ENCODE data around the gene EZR. TPM values are rescaled to one million over a fixed set of nuclear protein-coding genes. Genes with fewer than 3 reads are reported as not detected.
A peak's percentile ranks its signal among the peaks of the same experiment; 100 is the strongest.

Gene EZR
- total RNA-seq, 1 experiment from 2014 or later = 1,402 TPM

- BruUV-seq (replicated peaks) = no TSS peak
- ATAC-seq = peak; percentile 61
- H4K20me1 ChIP-seq (ENCODE audit: insufficient read depth) = peaks cover 36% of the 10 kb centered on the region
These were observed 471 bp downstream of the EZR start for GRCh38 chr6:158818581-158819212.

GRCh38 chr6:158817728-158818580 is 1.2 kb downstream of the EZR start:
- ATAC-seq (peak; percentile 57), DNase-seq (ENCODE audit: low read depth, low spot score) (no peak)
- Histone ChIP-seq H4K20me1 (ENCODE audit: insufficient read depth) (peaks cover 44% of the 10 kb centered on the region), H3K4me1 (ENCODE audit: control insufficient read depth in 1 of 2, insufficient read depth in 2 of 2, low read length in 2 of 2) (peaks cover 42 to 53% of the 10 kb centered on the region in 2 experiments), H3K27me3 (ENCODE audit: insufficient read depth, low read length) (no peaks in the 10 kb centered on the region), H3K9me2 (ENCODE audit: insufficient read depth) (no peaks in the 10 kb centered on the region), H3K4me2 (ENCODE audit: low read length) (peak overlapping the region; percentile 86), H2AFZ (ENCODE audit: low read depth, low read length, poor library complexity, severe bottlenecking) (no peak overlapping the region), H3K27ac (ENCODE audit: low read depth, low read length) (peak overlapping the region; percentile 92), H3K79me2 (ENCODE audit: insufficient read depth, low read length) (peaks cover 56% of the 10 kb centered on the region), H3K4me3 (replicated peaks in 1 of 2; ENCODE audit: low read depth in 1 of 2, low read length in 2 of 2) (peak overlapping the region; percentile 77 to 81), H3K36me3 (ENCODE audit: control insufficient read depth in 1 of 2, insufficient read depth in 2 of 2, low read length in 2 of 2) (peaks cover 25 to 47% of the 10 kb centered on the region in 2 experiments), H3K9ac (ENCODE audit: low read length) (peak overlapping the region; percentile 78), H3K9me3 (ENCODE audit: control insufficient read depth in 1 of 2, insufficient read depth in 1 of 2, low read depth in 1 of 2, low read length in 2 of 2) (no peaks in the 10 kb centered on the region)
- ChIA-PET CTCF (no interaction called here), POLR2A (interaction anchor here (0.7 to 2.2 kb wide), 2 partner anchors 49 to 52 kb away, joined by 4 to 15 read pairs; no protein-coding TSS in a partner anchor), RAD21 (ENCODE audit: low non-redundant PET in 1 of 2, low total read pairs in 2 of 2, uncharacterized antibody in 2 of 2, unreplicated experiment in 2 of 2) (no interaction called here)
- TSS peak; percentile 58 for BruUV-seq (replicated peaks)
- TF ChIP-seq ZNF274 (IDR thresholded peaks at IDR 0.05; ENCODE audit: low read depth, low read length) (no peak), ZBTB33 (IDR thresholded peaks at IDR 0.05; ENCODE audit: extremely low read depth, insufficient replicate concordance, low read length) (no peak), YY1 (IDR thresholded peaks at IDR 0.05; ENCODE audit: extremely low read depth, insufficient replicate concordance, low read depth, low read length) (peak; percentile 64), RAD21 (IDR thresholded peaks at IDR 0.05; ENCODE audit: low read depth) (no peak), REST (IDR thresholded peaks at IDR 0.05; ENCODE audit: low read depth) (no peak), POLR2A (IDR thresholded peaks at IDR 0.05; ENCODE audit: borderline replicate concordance, extremely low read depth, insufficient read depth, insufficient read length) (peak; percentile 75), FOSL1 (IDR thresholded peaks at IDR 0.05; ENCODE audit: low read depth) (no peak), JUND (IDR thresholded peaks at IDR 0.05) (no peak), CBX3 (IDR thresholded peaks at IDR 0.05; ENCODE audit: low read depth) (no peak), POLR2AphosphoS5 (IDR thresholded peaks at IDR 0.05; ENCODE audit: low read depth, low read length) (peak; percentile 99)
- intact Hi-C loops (cut with micrococcal nuclease) = loop anchor here (1.0 to 2.0 kb wide), 3 partner anchors 31 to 155 kb away; no protein-coding TSS in a partner anchor

More at GRCh38 chr6:158818581-158819212, 471 bp downstream of the EZR start:
- TF ChIP-seq POLR2AphosphoS5 (IDR thresholded peaks at IDR 0.05; ENCODE audit: low read depth, low read length) (peak; percentile 76; the same call in 1 of the 2 replicates), RAD21 (IDR thresholded peaks at IDR 0.05; ENCODE audit: low read depth) (no peak)
- Histone ChIP-seq H3K4me2 (ENCODE audit: low read length) (peak overlapping the region; percentile 86), H3K4me3 (replicated peaks in 1 of 2; ENCODE audit: low read depth in 1 of 2, low read length in 2 of 2) (peak overlapping the region; percentile 77 to 81), H3K27ac (ENCODE audit: low read depth, low read length) (peak overlapping the region; percentile 92), H3K36me3 (ENCODE audit: control insufficient read depth in 1 of 2, insufficient read depth in 2 of 2, low read length in 2 of 2) (peaks cover 19 to 40% of the 10 kb centered on the region in 2 experiments), H3K9me3 (ENCODE audit: control insufficient read depth in 1 of 2, insufficient read depth in 1 of 2, low read depth in 1 of 2, low read length in 2 of 2) (no peaks in the 10 kb centered on the region), H3K27me3 (ENCODE audit: insufficient read depth, low read length) (no peaks in the 10 kb centered on the region), H3K4me1 (ENCODE audit: control insufficient read depth in 1 of 2, insufficient read depth in 2 of 2, low read length in 2 of 2) (peaks cover 35 to 46% of the 10 kb centered on the region in 2 experiments), H2AFZ (ENCODE audit: low read depth, low read length, poor library complexity, severe bottlenecking) (no peak overlapping the region), H3K79me2 (ENCODE audit: insufficient read depth, low read length) (peaks cover 49% of the 10 kb centered on the region), H3K9me2 (ENCODE audit: insufficient read depth) (no peaks in the 10 kb centered on the region), H3K9ac (ENCODE audit: low read length) (peak overlapping the region; percentile 78)
- POLR2A ChIA-PET = interaction anchor here (0.8 to 3.6 kb wide), 10 partner anchors 10 to 407 kb away, joined by 3 to 48 read pairs (median 5); partner anchors contain the start of gene RSPH3
- intact Hi-C loops (cut with micrococcal nuclease) = loop anchor here (1.0 kb wide), 2 partner anchors 31 to 51 kb away; no protein-coding TSS in a partner anchor
- CTCF ChIA-PET = no interaction called here
- DNase-seq (ENCODE audit: low read depth, low spot score) = no peak
- RAD21 ChIA-PET (ENCODE audit: low non-redundant PET in 1 of 2, low total read pairs in 2 of 2, uncharacterized antibody in 2 of 2, unreplicated experiment in 2 of 2) = interaction anchor here (0.6 to 1.1 kb wide), 3 partner anchors 109 to 657 kb away, joined by 3 to 4 read pairs (median 3); partner anchors contain the start of gene RSPH3 (in 1 of the 2)

Data from HCT116 (cell line).